Activated CD4-positive, alpha-beta T cell treated with anti-CD3 and anti-CD28 coated beads for 1 hour (primary cell): Measurements from ENCODE around the gene CD3G.
"Not testable (repeated sequence)": the region's sequence is repeated elsewhere in the genome, so short reads cannot be mapped to it uniquely, and the experiment has no call there.

Experiments
- DNase-seq: peaks from one replicate; pipeline ENCODE4 v3.0.0-alpha.2; 2020

CD3G gene

DNA sequence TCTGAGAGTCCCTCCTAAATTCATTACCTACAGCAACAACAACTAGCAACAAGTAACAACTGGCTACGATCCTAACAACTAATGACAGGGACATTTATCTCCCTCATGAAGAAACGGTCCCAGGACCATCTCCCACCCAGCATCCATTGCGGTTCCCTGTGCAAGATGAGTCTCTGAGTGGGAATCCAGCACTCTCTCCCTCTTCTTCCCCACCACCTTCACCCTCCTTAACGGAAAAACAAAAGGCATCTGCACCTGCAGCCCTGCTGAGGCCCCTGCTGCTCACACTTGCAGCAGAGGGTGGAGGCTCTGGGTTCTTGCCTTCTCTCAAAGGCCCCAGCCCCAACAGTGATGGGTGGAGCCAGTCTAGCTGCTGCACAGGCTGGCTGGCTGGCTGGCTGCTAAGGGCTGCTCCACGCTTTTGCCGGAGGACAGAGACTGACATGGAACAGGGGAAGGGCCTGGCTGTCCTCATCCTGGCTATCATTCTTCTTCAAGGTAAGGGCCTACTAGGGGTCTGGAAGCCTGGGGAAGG lies at the start of gene CD3G:
CD3G (plus strand) TSS at position 364 of the 535 bp plus-strand sequence; CDS start at position 444, 80 bp downstream.
- DNase-seq = peak; percentile 59

GRCh38 chr11:118295199-118295598 lies 48.9 kb upstream of the CD3G start:
- DNase-seq = no peak

DNA sequence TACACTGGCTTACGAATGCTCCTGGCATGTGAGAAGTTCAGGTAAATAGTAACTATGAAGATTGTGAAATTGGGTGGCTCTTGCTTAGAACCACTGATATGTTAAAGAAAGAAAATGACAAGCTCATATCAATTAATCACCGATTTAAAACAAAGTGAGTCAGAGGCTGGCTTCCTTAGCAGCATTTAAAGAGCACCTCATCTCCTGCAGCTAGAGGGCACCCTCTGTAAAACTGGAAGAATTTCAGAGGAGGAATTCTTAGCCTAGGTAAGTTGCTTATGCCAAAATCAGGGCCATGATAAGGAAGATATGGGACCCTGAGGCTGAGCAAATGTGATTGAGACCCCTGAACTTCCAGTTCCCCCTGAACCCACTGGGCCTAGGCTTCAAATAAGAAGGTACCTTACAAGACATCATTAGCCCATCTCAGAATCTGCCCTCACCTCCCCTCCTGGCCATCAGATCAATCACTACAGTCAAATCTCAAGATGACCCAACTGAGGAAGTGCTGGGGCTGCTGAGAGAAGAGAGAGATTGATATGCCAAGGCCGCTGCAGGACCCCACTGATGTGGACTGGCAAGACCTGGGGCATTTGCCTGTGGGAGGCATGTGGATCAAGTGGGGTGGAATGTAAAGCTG lies 48.2 kb upstream of the CD3G start:
- no peak for DNase-seq

- no peak for DNase-seq
These were observed 42.4 kb upstream of the CD3G start for GRCh38 chr11:118301600-118302195.

DNA sequence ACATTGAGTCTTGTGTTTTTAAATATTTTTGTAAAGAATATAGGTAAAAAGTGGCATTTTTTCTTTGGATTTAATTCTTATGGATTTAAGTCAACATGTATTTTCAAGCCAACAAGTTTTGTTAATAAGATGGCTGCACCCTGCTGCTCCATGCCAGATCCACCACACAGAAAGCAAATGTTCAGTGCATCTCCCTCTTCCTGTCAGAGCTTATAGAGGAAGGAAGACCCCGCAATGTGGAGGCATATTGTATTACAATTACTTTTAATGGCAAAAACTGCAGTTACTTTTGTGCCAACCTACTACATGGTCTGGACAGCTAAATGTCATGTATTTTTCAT lies 39.9 kb upstream of the CD3G start:
- DNase-seq = no peak

DNA sequence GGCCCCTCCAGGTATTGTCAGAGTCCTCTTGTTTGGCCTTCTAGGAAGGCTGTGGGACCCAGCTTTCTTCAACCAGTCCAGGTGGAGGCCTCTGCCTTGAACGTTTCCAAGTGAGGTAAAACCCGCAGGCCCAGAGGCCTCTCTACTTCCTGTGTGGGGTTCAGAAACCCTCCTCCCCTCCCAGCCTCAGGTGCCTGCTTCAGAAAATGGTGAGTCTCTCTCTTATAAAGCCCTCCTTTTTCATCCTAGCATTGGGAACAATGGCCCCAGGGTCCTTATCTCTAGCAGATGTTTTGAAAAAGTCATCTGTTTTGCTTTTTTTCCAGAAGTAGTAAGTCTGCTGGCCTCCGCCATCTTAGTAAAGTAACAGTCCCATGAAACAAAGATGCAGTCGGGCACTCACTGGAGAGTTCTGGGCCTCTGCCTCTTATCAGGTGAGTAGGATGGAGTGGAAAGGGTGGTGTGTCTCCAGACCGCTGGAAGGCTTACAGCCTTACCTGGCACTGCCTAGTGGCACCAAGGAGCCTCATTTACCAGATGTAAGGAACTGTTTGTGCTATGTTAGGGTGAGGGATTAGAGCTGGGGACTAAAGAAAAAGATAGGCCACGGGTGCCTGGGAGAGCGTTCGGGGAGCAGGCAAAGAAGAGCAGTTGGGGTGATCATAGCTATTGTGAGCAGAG lies 39.4 kb upstream of the CD3G start, which contains the start of gene CD3E:
CD3E (plus strand) TSS at position 163 of the 681 bp plus-strand sequence; CDS start at position 386, 223 bp downstream.
- peak; percentile 50 for DNase-seq

- DNase-seq = no peak
These were observed 38.4 kb upstream of the CD3G start for GRCh38 chr11:118305726-118306125.

- peak; percentile 54 for DNase-seq
These were observed 37.6 kb upstream of the CD3G start for GRCh38 chr11:118306556-118306955.

DNA sequence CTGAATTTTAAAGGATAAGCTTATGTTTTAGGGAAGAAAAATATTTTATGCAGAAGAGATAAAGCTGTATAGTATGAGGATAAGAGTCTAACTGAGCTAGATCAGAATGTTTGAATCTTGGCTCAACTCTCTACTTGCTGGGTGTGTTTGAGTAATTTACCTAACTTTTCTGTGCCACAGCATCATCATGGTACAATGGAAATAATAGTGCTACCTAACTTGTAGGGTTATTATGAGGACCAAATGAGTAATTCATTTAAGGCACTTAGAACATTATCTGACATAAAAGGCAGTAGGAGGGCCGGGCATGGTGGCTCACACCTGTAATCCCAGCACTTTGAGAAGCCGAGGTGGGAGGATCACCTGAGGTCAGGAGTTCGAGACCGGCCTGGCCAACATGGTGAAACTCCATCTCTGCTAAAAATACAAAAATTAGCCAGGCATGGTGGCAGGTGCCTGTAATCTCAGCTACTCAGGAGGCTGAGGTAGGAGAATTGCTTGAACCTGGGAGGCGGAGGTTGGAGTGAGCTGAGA lies 35.1 kb upstream of the CD3G start:
- not testable (repeated sequence) for DNase-seq

GRCh38 chr11:118310271-118310670 lies 33.9 kb upstream of the CD3G start:
- no peak for DNase-seq

- DNase-seq = no peak
These were observed 33.2 kb upstream of the CD3G start for GRCh38 chr11:118310781-118311485.

GRCh38 chr11:118311518-118311917 lies 32.6 kb upstream of the CD3G start:
- no peak for DNase-seq

DNA sequence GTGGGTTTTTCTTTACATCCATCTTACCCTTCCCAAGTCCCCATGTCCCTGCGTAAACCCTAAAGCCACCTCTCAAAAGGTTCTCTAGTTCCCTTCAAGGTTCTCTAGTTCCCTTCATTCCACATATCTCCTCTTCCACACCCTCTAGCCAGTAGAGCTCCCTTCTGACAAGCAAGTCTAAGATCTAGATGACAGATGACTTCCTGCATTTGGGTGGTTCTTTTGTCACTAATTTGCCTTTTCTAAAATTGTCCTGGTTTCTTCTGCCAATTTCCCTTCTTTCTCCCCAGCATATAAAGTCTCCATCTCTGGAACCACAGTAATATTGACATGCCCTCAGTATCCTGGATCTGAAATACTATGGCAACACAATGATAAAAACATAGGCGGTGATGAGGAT lies 31.8 kb upstream of the CD3G start:
- no peak for DNase-seq

DNA sequence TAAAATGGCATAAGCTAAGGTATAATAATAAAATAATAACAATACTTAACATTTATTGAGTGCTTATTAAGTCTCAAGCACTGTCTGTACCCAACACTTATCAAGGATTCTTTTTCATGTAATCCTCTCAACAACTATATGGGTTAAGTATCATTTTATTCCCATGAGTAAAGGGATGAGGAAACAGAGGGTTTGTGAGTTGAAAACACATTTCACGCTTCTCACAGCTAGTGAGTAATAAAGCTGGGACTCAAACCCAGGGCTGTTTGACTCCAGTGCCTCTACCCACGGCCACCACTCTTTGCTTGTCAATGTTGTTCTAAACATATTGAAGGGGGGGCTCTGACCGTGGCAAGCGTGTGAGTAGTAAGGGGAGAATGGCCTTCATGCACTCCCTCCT lies 30.9 kb upstream of the CD3G start:
- DNase-seq = no peak

DNA sequence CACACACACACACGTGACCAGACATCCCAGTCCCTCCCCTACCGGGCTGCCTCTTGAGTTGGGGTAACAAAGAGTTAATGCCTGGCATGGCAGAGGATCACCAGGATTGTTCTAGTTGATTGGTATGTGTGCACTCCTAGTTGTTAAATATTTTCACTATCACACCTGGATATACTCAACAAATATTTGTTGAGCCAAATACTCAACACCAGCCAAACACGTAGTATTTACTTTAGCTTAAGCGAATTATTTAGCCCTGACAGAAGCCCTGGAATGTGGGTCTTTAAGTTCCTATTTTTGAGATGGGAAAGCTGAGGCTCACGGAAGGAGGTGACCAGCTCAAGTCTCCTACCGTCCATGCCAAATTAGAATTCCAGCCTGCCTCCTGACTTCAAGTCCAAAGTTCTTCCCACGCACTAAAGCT lies 29.1 kb upstream of the CD3G start:
- DNase-seq = no peak

GRCh38 chr11:118318124-118318523 lies 26.0 kb upstream of the CD3G start:
- DNase-seq = no peak

DNA sequence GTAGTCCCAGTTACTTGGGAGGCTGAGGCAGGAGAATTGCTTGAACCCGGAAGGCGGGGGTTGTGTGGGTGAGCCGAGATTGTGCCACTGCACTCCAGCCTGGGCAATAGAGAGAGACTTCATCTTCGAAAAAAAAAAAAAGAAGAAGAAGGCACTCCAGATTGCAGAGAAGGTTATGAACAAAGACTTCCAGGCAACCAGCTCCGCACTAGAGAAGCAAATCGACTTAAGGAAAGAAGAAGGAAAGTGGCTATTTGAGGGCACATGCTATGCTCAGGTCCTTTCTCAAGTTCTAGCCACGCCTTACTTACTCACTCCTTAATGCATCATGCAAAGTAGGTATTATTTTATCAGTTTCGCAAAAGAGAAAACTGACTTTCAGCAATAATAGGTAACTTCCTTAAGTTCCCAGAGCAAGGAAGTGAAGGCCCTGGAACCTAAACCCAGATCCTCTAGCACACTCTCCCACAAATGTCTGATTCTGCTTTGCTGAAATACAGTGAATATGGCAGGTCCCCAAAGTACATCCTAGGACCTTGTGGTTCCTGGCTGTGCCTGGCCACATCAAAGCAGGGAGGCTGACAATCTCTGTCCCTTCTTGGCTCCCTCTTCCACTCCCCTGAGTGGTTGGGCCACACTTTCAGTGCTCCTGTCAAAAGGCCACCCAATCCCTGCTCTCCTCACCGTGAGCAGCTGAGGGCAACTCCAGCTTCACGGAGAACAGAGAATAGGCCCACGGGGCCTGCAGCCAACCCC lies 25.4 kb upstream of the CD3G start:
- DNase-seq = no peak

- no peak for DNase-seq
These were observed 24.8 kb upstream of the CD3G start for GRCh38 chr11:118319337-118319707.

DNA sequence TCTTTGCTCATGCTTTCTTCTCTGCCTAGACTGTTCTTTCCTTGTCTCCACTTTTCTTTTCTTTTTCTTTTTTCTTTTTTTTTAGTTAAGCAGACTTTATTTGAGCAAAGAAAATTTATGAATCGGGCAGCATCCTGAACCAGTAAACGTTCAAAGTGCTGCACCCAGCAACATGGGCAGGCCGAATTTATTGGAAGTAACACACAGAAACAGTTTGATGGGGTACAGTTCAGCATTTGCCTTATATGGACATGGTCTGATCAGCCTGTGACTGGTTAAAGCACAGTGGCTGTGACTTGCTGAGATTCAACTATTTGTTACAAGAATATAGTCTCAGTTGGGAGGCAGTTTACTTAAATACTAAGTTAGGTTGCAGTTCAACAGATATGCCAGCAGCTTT lies 23.6 kb upstream of the CD3G start:
- DNase-seq = no peak

- DNase-seq = no peak
These were observed 22.6 kb upstream of the CD3G start for GRCh38 chr11:118321386-118322082.

GRCh38 chr11:118322721-118323120 lies 21.4 kb upstream of the CD3G start:
- DNase-seq = no peak

DNA sequence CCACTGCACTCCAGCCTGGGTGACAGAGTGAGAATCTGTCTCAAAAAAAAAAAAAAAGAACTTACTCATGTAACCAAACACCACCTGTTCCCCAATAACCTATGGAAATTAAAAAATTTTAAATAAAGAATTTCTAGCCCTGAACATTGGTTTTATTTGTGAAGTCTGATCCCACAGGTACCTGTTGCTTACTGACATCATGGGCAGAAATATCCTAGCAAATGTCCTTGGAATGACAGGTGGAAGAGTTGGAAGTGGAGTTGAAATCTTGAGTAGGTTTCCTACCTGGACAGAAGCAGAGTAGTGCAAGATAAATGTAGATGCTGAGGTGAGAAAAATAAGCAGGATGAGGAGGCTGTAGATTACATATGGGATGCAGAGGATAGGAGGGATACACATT lies 18.9 kb upstream of the CD3G start:
- no peak for DNase-seq
